K562 (cell line): ENCODE measurements around the gene TBL1X. TPM values are rescaled to one million over a fixed set of nuclear protein-coding genes. Genes with fewer than 3 reads are reported as not detected.
A peak's percentile ranks its signal among the peaks of the same experiment; 100 is the strongest.

Experiments
- ATAC-seq: fragments of 200-7000 bp; cut with Tn5 transposase; 3 replicates; pipeline ENCODE4 v1.9.1; 2020; ENCODE audit warnings: moderate library complexity
- BruUV-seq: library from RNA; stranded (reverse); fragments of 400-500 nt; replicated peaks from 2 replicates; lab custom pipeline; 2021; lab: Mats Ljungman, UMichigan
- CTCF ChIA-PET: fragments of 300-600 bp; formaldehyde crosslinking; extraction: SDS; loops from one replicate; lab custom pipeline; 2021; ENCODE audit warnings: low intra/inter-chr PET ratio; lab: Yijun Ruan, JAX
- POLR2A ChIA-PET: fragments of 300-600, 350-650 bp; sonication (Branson Sonifier 250); formaldehyde crosslinking; extraction: SDS; loops from one replicate; lab custom pipeline; 2021; ENCODE audit warnings: antibody characterized with exemption, inconsistent platforms; lab: Yijun Ruan, JAX
- DNase-seq, 4 experiments: peaks; one replicate each; pipeline versions ENCODE4 v3.0.0 to v3.0.0-alpha.2; 2011 to 2018; ENCODE audit warnings: low spot score in 3 of 4, mixed read lengths in 3 of 4; ENCODE audit errors: extremely low read depth in 1 of 4
- FAIRE-seq: peaks from 2 replicates; lab custom pipeline; 2011; peaks lifted over from hg19 to GRCh38; lab: Jason Lieb, UNC
- H2AFZ ChIP-seq: 2 replicates; pipeline ENCODE4 v1.6.0; 2011; ENCODE audit warnings: low read depth, low read length, control low read depth, inconsistent platforms
- H3K27ac ChIP-seq: fragments of 200-600 bp; 3 replicates; pipeline ENCODE4 v1.8.0; 2011; ENCODE audit warnings: low read depth, mild to moderate bottlenecking, control low read depth, inconsistent platforms, low read length, moderate library complexity, mixed read lengths; ENCODE audit errors: extremely low read depth
- H3K27me3 ChIP-seq, 2 experiments: fragments of 300-600 bp in 1 of 2; 2 replicates in 1 of 2; 3 replicates in 1 of 2; pipeline versions ENCODE4 v1.6.0 to v1.8.0; 2011; ENCODE audit warnings: inconsistent platforms in 2 of 2, low read length in 2 of 2, mild to moderate bottlenecking in 1 of 2, mixed read lengths in 1 of 2, moderate library complexity in 1 of 2; ENCODE audit not compliant: control insufficient read depth in 2 of 2, insufficient read depth in 2 of 2
- H3K36me3 ChIP-seq: fragments of 300-600 bp; 3 replicates; pipeline ENCODE4 v1.8.0; 2011; ENCODE audit warnings: mild to moderate bottlenecking, low read length, inconsistent platforms; ENCODE audit not compliant: control insufficient read depth, insufficient read depth
- H3K4me1 ChIP-seq, 2 experiments: fragments of 200-600 bp in 1 of 2; replicated peaks in 1 of 2; 2 replicates in 1 of 2; 3 replicates in 1 of 2; pipeline versions ENCODE4 v1.5.1 to v1.8.0; 2011; ENCODE audit warnings: inconsistent platforms in 2 of 2, low read length in 2 of 2, mild to moderate bottlenecking in 1 of 2, mixed read lengths in 1 of 2, moderate library complexity in 1 of 2; ENCODE audit not compliant: control insufficient read depth in 2 of 2, insufficient read depth in 2 of 2
- H3K4me2 ChIP-seq: 2 replicates; pipeline ENCODE4 v1.6.1; 2011; ENCODE audit warnings: low read length, control low read depth, inconsistent platforms, mixed read lengths; ENCODE audit not compliant: insufficient read depth
- H3K4me3 ChIP-seq: fragments of 200-600 bp; sonication (generic), shearing (Covaris generic); 2 replicates; pipeline ENCODE4 v1.5.1; 2016; ENCODE audit warnings: control low read depth, inconsistent platforms
- H3K79me2 ChIP-seq: fragments of 200-600 bp; 3 replicates; pipeline ENCODE4 v1.8.0; 2011; ENCODE audit warnings: low read length, inconsistent platforms; ENCODE audit not compliant: control insufficient read depth, insufficient read depth
- H3K9ac ChIP-seq, 2 experiments: 2 replicates each; pipeline versions ENCODE4 v1.6.0 to v1.6.1; 2011; ENCODE audit warnings: low read depth in 2 of 2, low read length in 2 of 2, control low read depth in 1 of 2, inconsistent platforms in 1 of 2, mild to moderate bottlenecking in 1 of 2, mixed read lengths in 1 of 2; ENCODE audit not compliant: insufficient read depth in 1 of 2
- H3K9me1 ChIP-seq: one replicate; pipeline ENCODE4 v1.6.0; 2011; ENCODE audit warnings: inconsistent platforms, mild to moderate bottlenecking, low read length, moderate library complexity; ENCODE audit not compliant: control insufficient read depth, insufficient read depth
- H3K9me3 ChIP-seq: replicated peaks from 2 replicates; pipeline ENCODE4 v1.5.1; 2011; ENCODE audit warnings: low read depth, low read length, inconsistent platforms; ENCODE audit not compliant: control insufficient read depth, insufficient read depth
- H4K20me1 ChIP-seq: replicated peaks from 2 replicates; pipeline ENCODE4 v1.6.1; 2011; ENCODE audit warnings: low read length, inconsistent platforms, mixed read lengths; ENCODE audit not compliant: control insufficient read depth, insufficient read depth
- C11orf30 ChIP-seq: fragments of 450-650 bp; IDR thresholded peaks from 2 replicates; pipeline ENCODE4 v1.6.1; 2016; ENCODE audit warnings: low read depth, mild to moderate bottlenecking
- IRF2 ChIP-seq: sonication (generic); formaldehyde crosslinking; IDR thresholded peaks from 2 replicates; pipeline ENCODE4 v1.8.1; 2022; ENCODE audit warnings: mild to moderate bottlenecking, missing genetic modification reagents
- MAFF ChIP-seq: IDR thresholded peaks from 2 replicates; pipeline ENCODE4 v1.6.1; 2012; ENCODE audit warnings: low read length, improper control_type of control experiment
- MAFG ChIP-seq: fragments of 450-650 bp; conservative IDR thresholded peaks from 2 replicates; pipeline ENCODE4 v1.6.1; 2016; ENCODE audit warnings: missing genetic modification characterization, missing compliant biosample characterization
- SIRT6 ChIP-seq: IDR thresholded peaks from one replicate; pipeline ENCODE4 v1.6.1; 2012; ENCODE audit warnings: low read depth, mild to moderate bottlenecking, control low read depth, inconsistent platforms, low read length, moderate library complexity
- STAT5B ChIP-seq: fragments of 250-450 bp; sonication (Bioruptor Pico); IDR thresholded peaks from 2 replicates; pipeline ENCODE4 v1.8.0; 2021; ENCODE audit warnings: mild to moderate bottlenecking, inconsistent platforms
- ZNF316 ChIP-seq: fragments of 450-650 bp; IDR thresholded peaks from 2 replicates; pipeline ENCODE4 v1.6.1; 2016
- WGBS: fragments of 100-300 bp; shearing (Covaris generic); methylation state at CpG from one replicate; pipeline ENCODE4 v1.1.6; 2016; ENCODE audit warnings: low coverage, mixed read lengths; ENCODE audit not compliant: insufficient coverage; ENCODE audit errors: missing lambda C conversion rate; 5-methylcytosine and 5-hydroxymethylcytosine counted together
- in situ Hi-C: fragments of 300-500 bp; cut with MboI; formaldehyde crosslinking; loops from 4 replicates; pipeline ENCODE4 v1.15.0; 2018; ENCODE audit warnings: inconsistent platforms, mixed read lengths
- intact Hi-C: fragments of 100-400 bp; cut with micrococcal nuclease; formaldehyde crosslinking; loops from 2 replicates; pipeline ENCODE4 v1.14.2; 2022
- polyA plus RNA-seq, 8 experiments: library from polyadenylated mRNA; depleted of rRNA in 4 of 8; stranded (reverse) in 5 of 8; unstranded in 3 of 8; fragments of >200 nt; fragmentation: Nextera tagmentation in 2 of 8; fragmentation: Illumina TruSeq in 1 of 8; extraction: Ambion mirVana in 2 of 8; extraction: Trizol in 1 of 8; gene quantifications; 2 replicates each; pipeline versions ENCODE4 v1.2.1 to v1.2.3, GENCODE V29; 2011 to 2014; ENCODE audit warnings: inconsistent platforms in 1 of 8, missing spikeins in 1 of 8
- total RNA-seq, 7 experiments: library from RNA; depleted of rRNA in 6 of 7; stranded (reverse); fragments of >200 nt in 6 of 7; fragmentation: Illumina TruSeq in 2 of 7; extraction: Trizol in 2 of 7; gene quantifications; 2 replicates each; pipeline versions ENCODE4 v1.2.1 to v1.2.3, GENCODE V29; 2011 to 2021; ENCODE audit warnings: low replicate concordance in 1 of 7
- TF ChIP-seq, protein P1 (sequence below): fragments of 450-650 bp; formaldehyde crosslinking; IDR thresholded peaks from 2 replicates; pipeline ENCODE4 v1.4.0; 2020; ENCODE audit warnings: mild to moderate bottlenecking, moderate library complexity
- TF ChIP-seq, protein P2 (sequence below): fragments of 250-450 bp; sonication (Bioruptor Pico); IDR thresholded peaks from 2 replicates; pipeline ENCODE4 v1.5.0; 2021; ENCODE audit warnings: mild to moderate bottlenecking, borderline replicate concordance

Gene TBL1X
- total and polyA plus RNA-seq, 9 of the 15 experiments (the other 6 are each of a cell fraction or from before 2014, with no cell fraction given): 6.0 to 49.6 (median 19.7) TPM

DNA sequence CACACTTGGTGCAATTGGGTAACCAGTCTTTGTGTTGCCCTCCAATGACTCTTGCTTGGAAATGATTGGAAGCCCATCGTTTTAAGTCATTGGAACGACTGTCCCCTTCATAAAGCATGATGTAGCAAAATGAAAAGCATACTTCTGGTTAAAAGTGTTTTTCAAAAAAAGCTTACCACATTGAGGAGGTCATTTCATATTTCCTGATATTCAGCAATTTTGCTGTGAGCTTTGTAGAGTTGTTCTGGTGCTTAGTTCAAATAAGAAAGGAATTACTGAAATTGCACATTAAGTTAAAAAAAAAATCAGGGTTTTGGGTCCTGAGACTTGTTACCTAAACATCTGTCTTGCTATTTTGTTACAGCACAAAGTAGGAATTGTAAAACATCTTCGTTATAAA lies 51.8 kb downstream of the TBL1X start:
- no peak for ATAC-seq
- peaks cover 61% of the 10 kb centered on the region for H3K79me2 ChIP-seq
- no TSS peak for BruUV-seq

More for the DNA sequence above, 51.8 kb downstream of the TBL1X start:
- 0 out of 2 replicates have a peak overlapping the region, but pooled peaks have one; percentile 37 for H3K4me2 ChIP-seq
- TF ChIP-seq SIRT6: no peak
- TF ChIP-seq, protein P1, sequence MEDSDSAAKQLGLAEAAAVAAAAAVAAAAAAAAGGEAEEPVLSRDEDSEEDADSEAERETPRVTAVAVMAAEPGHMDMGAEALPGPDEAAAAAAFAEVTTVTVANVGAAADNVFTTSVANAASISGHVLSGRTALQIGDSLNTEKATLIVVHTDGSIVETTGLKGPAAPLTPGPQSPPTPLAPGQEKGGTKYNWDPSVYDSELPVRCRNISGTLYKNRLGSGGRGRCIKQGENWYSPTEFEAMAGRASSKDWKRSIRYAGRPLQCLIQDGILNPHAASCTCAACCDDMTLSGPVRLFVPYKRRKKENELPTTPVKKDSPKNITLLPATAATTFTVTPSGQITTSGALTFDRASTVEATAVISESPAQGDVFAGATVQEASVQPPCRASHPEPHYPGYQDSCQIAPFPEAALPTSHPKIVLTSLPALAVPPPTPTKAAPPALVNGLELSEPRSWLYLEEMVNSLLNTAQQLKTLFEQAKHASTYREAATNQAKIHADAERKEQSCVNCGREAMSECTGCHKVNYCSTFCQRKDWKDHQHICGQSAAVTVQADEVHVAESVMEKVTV: no peak
- TF ChIP-seq, protein P2, sequence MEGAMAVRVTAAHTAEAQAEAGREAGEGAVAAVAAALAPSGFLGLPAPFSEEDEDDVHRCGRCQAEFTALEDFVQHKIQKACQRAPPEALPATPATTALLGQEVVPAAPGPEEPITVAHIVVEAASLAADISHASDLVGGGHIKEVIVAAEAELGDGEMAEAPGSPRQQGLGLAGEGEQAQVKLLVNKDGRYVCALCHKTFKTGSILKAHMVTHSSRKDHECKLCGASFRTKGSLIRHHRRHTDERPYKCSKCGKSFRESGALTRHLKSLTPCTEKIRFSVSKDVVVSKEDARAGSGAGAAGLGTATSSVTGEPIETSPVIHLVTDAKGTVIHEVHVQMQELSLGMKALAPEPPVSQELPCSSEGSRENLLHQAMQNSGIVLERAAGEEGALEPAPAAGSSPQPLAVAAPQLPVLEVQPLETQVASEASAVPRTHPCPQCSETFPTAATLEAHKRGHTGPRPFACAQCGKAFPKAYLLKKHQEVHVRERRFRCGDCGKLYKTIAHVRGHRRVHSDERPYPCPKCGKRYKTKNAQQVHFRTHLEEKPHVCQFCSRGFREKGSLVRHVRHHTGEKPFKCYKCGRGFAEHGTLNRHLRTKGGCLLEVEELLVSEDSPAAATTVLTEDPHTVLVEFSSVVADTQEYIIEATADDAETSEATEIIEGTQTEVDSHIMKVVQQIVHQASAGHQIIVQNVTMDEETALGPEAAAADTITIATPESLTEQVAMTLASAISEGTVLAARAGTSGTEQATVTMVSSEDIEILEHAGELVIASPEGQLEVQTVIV (CRISPR knock-in tag): no peak
- TF ChIP-seq C11orf30: peak; percentile 62; the same call in 1 of the 2 replicates
- no peak for TF ChIP-seq IRF2
- TF ChIP-seq STAT5B (CRISPR knock-in tag): no peak
- peak; percentile 37; the same call in 1 of the 2 replicates for TF ChIP-seq MAFF
- TF ChIP-seq MAFG (tag): peak; percentile 50; the same call in 1 of the 2 replicates
- TF ChIP-seq ZNF316: peak; percentile 80
- peaks cover 9% of the 10 kb centered on the region for H3K9me1 ChIP-seq
- in situ Hi-C loops (no loop called here), intact Hi-C loops (loop anchor here (1.0 to 5.0 kb wide), 3 partner anchors 14 to 164 kb away; no protein-coding TSS in a partner anchor)
- H3K9ac ChIP-seq: no peak overlapping the region
- no peak for DNase-seq
- CTCF ChIA-PET: no interaction called here
- whole genome bisulfite sequencing: 5% methylated on average over 3 of the region's 3 CpGs
- H3K36me3 ChIP-seq: peaks cover 6% of the 10 kb centered on the region; the same call in 1 of the 3 replicates
- peaks cover 21 to 63% of the 10 kb centered on the region in 2 experiments; a peak in 4 of 5 replicates for H3K4me1 ChIP-seq
- H3K9me3 ChIP-seq: no peaks in the 10 kb centered on the region
- H2AFZ ChIP-seq: no peak overlapping the region
- no peaks in the 10 kb centered on the region for H3K27me3 ChIP-seq
- POLR2A ChIA-PET: interaction anchor here (0.9 to 1.4 kb wide), 3 partner anchors 10 to 45 kb away, joined by 3 to 7 read pairs (median 5); no protein-coding TSS in a partner anchor
- peaks cover 32% of the 10 kb centered on the region for H4K20me1 ChIP-seq
- peak overlapping the region; percentile 64; the same call in 1 of the 3 replicates for H3K27ac ChIP-seq
- FAIRE-seq: no peak
- no peak overlapping the region for H3K4me3 ChIP-seq
